ENCODE data around the gene STIP1. TPM values are rescaled to one million over a fixed set of nuclear protein-coding genes. Genes with fewer than 3 reads are reported as not detected.
"Not testable (repeated sequence)": the region's sequence is repeated elsewhere in the genome, so short reads cannot be mapped to it uniquely, and the experiment has no call there.

STIP1 gene
- total RNA-seq, 1 donor from 2014 or later = 125 TPM

GRCh38 chr11:64153812-64154211 lies 32.2 kb upstream of the STIP1 start:
- Histone ChIP-seq H3K36me3 (no peaks in the 10 kb centered on the region), H3K4me3 (no peak overlapping the region), H3K27me3 (ENCODE audit: low read depth) (no peaks in the 10 kb centered on the region), H3K27ac (no peak overlapping the region), H3K4me1 (peaks cover 9% of the 10 kb centered on the region), H3K9me3 (no peaks in the 10 kb centered on the region)
- DNase-seq = no peak
- ATAC-seq = no peak
- intact Hi-C loops (cut with DNase I) = no loop called here
- TF ChIP-seq CTCF (IDR thresholded peaks at IDR 0.05) = no peak

- Histone ChIP-seq H3K27ac (no peak overlapping the region), H3K9me3 (no peaks in the 10 kb centered on the region), H3K36me3 (no peaks in the 10 kb centered on the region), H3K27me3 (ENCODE audit: low read depth) (no peaks in the 10 kb centered on the region), H3K4me3 (no peak overlapping the region), H3K4me1 (peaks cover 7% of the 10 kb centered on the region)
- ATAC-seq (no peak), DNase-seq (no peak)
- no peak for TF ChIP-seq CTCF (IDR thresholded peaks at IDR 0.05)
- intact Hi-C loops (cut with DNase I) = no loop called here
Observed at GRCh38 chr11:64156235-64157011, 29.5 kb upstream of the STIP1 start.

- Histone ChIP-seq H3K9me3 (no peaks in the 10 kb centered on the region), H3K27me3 (ENCODE audit: low read depth) (no peaks in the 10 kb centered on the region), H3K4me3 (no peak overlapping the region), H3K4me1 (peaks cover 5% of the 10 kb centered on the region), H3K36me3 (no peaks in the 10 kb centered on the region), H3K27ac (no peak overlapping the region)
- intact Hi-C loops (cut with DNase I) = no loop called here
- TF ChIP-seq CTCF (IDR thresholded peaks at IDR 0.05) = no peak
- ATAC-seq (no peak), DNase-seq (no peak)
Observed at GRCh38 chr11:64157631-64158394, 28.2 kb upstream of the STIP1 start.

GRCh38 chr11:64161037-64161436 lies 24.9 kb upstream of the STIP1 start:
- peaks cover 15% of the 10 kb centered on the region for H3K4me1 ChIP-seq
- no peaks in the 10 kb centered on the region for H3K9me3 ChIP-seq
- H3K36me3 ChIP-seq = no peaks in the 10 kb centered on the region
- no peaks in the 10 kb centered on the region for H3K27me3 ChIP-seq (ENCODE audit: low read depth)
- intact Hi-C loops (cut with DNase I) = no loop called here
- no peak for TF ChIP-seq CTCF (IDR thresholded peaks at IDR 0.05)
- ATAC-seq = no peak
- H3K4me3 ChIP-seq = no peak overlapping the region
- no peak overlapping the region for H3K27ac ChIP-seq
- DNase-seq = no peak

GRCh38 chr11:64162769-64163168 lies 23.2 kb upstream of the STIP1 start:
- H3K4me1 ChIP-seq = peaks cover 23% of the 10 kb centered on the region
- DNase-seq; ATAC-seq; H3K36me3 ChIP-seq; intact Hi-C loops (cut with DNase I); H3K27me3 ChIP-seq (ENCODE audit: low read depth); H3K4me3 ChIP-seq; H3K9me3 ChIP-seq; H3K27ac ChIP-seq: not testable (repeated sequence)

GRCh38 chr11:64163951-64164350 lies 22.0 kb upstream of the STIP1 start:
- Histone ChIP-seq H3K27me3 (ENCODE audit: low read depth) (no peaks in the 10 kb centered on the region), H3K9me3 (no peaks in the 10 kb centered on the region), H3K4me1 (peaks cover 23% of the 10 kb centered on the region), H3K4me3 (no peak overlapping the region), H3K27ac (no peak overlapping the region), H3K36me3 (no peaks in the 10 kb centered on the region)
- intact Hi-C loops (cut with DNase I) = no loop called here
- no peak for ATAC-seq
- DNase-seq = no peak
- TF ChIP-seq CTCF (IDR thresholded peaks at IDR 0.05) = no peak
